Inferior parietal cortex (tissue), 1 donor: ENCODE data around the gene HDAC6.
A peak's percentile ranks its signal among the peaks of the same experiment; 100 is the strongest.

Source experiments
- DNase-seq: peaks from one replicate; pipeline ENCODE4 v3.0.0-alpha.2; 2016; ENCODE audit errors: extremely low spot score

Gene HDAC6

DNA sequence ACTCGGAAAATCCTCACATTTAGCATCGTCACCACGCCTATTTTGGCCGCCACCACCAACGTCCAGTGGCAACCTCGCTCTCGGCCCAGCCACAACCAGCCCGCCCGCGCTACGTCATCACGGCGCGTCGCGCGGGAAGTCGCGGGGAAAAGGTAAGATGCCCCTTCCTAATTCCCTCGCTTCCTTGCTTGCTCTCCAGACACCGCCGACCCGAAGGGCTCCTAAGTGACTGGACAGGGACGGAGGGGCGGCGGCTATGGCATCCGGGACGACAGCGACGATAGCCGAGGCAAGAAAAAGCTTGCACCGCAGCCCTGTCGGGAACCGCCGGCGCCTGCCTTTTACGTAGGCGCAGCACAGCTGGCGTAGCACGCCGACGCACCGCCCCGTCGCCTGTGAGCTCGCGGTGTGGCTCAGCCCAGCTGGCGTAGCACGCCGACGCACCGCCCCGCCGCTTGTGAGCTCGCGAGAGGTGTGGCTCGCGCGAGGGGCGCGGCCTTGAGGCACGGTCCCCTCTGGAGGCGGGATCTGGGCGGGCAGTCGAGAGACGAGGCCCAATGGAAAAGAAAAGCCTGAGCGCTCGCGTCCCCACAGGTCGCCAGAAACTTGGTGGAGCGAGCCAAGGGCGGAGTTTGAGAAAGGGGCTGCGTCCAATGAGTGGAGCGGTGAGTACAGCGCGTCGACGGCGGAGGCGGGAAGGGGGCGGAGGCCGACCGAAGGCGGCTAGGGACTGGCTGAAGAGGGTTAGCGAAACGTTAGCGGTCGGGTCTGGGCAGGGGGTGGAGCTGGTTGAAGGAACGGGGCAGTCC, at the start of gene HDAC6:
Gene HDAC6, plus strand, starts transcription at position 788 of the 809 bp plus-strand sequence. CDS start 626 bp downstream, outside the sequence.
- peak; percentile 94 for DNase-seq

DNA sequence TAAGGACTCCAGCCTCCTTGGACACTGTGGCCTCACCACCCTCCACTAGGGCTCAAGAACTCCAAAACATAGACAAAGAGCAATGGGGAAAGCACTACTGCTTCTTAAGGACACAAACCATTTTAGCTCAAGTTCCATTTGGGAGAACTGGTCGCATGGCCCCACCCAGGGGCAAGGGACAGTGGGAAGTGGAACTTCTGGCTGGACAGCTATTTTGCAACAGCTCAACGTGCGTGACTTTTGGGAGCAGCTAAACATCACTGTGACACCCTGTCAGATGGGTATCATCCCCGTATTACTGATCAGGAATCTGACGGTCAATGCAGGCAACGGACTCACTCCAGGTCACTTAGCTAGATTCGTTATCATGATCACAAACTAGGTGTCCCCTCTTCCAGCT, 49.4 kb upstream of the HDAC6 start:
- DNase-seq, result no peak

DNA sequence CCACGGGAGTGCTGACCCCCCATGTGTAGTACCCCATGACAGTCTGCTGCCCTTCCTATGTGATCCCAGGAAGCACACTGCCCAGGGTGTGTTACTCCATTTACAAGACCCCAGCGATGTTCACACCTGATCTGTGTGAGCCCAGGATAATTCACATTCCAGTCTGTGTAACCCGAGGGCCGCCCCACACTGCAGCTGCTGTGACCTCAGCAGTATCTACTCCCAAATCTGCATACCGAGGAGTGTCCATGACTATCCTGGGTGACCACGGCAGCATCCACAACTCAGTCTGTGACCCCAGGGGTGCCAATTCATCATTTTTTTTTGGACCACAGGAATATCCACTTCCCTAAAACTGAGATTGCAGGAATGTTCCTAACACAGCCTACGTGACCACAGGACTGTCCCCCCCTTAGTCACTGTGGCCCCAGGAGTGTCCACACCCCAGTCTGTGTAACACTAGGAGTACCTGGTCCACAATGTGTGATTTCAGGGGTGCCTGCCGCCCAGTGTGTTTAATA, 48.1 kb upstream of the HDAC6 start:
- DNase-seq, result no peak

DNA sequence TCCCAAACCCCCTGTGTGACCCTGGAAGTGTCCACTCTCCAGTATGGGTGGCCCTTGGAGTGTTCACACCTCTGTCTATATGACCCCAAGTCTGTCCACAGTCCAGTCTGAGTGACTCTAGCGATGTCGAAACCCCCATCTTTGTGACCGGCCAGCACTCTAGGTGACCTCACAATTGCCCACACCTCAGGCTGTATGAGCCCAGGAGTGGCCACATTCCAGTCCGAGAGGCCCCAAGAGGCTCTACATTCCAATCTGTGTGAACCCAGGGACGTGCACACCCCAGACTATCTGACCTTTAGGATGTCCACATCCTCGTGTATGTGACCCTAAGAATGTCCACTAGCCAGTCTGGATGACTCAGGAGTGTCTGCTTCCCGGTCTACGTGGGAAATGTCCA, 47.6 kb upstream of the HDAC6 start:
- DNase-seq, result no peak

GRCh38 chrX:48761674-48762471, 40.0 kb upstream of the HDAC6 start, which contains the start of gene GLOD5:
TSS of gene GLOD5 (plus strand) at chrX:48761747. CDS start at chrX:48761791, 44 bp downstream.
- DNase-seq, result no peak

DNA sequence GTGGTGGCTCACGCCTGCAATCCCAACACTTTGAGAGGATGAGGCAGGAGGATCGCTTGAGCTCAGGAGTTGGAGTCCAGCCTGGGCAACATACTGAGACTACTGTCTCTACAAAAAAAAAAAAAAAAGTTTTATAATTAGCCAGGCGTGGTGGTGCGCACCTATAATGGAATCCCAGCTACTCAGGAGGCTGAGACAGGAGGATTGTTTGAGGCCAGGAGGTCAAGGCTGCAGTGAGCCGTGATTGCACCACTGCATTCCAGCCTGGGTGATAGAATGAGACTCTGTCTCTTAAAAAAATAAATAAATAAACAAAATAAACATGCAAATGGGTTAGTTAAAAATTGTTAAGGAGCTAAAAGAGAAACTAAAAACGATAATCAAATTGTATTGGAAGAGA, 32.6 kb upstream of the HDAC6 start:
- DNase-seq, result no peak

DNA sequence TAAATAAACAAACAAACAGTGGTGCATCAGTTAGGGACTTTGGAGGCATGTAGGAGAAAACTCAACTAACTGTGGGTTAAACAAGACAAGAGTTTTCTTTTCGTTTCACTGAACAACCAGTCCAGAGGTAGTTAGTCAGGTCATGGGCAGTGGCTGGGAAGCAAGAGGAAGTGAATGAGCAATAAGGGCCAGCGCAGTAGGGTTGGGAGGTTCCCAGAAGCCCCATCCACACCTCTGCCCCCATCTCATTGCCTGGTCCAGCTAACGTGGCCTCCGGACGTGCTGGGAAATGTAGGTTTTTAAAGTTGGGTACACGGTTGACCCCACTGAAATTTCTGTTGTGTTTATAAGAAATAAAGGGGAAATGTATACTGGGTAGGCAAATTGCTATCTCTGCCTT, 31.6 kb upstream of the HDAC6 start:
- no peak for DNase-seq

- no peak for DNase-seq
Measured at GRCh38 chrX:48772602-48773001, 29.3 kb upstream of the HDAC6 start.

- no peak for DNase-seq
Measured at GRCh38 chrX:48776818-48777439, 24.9 kb upstream of the HDAC6 start.

GRCh38 chrX:48779399-48779798, 22.5 kb upstream of the HDAC6 start:
- DNase-seq, result no peak

- DNase-seq, result no peak
Measured at GRCh38 chrX:48781705-48782104, 20.2 kb upstream of the HDAC6 start.

DNA sequence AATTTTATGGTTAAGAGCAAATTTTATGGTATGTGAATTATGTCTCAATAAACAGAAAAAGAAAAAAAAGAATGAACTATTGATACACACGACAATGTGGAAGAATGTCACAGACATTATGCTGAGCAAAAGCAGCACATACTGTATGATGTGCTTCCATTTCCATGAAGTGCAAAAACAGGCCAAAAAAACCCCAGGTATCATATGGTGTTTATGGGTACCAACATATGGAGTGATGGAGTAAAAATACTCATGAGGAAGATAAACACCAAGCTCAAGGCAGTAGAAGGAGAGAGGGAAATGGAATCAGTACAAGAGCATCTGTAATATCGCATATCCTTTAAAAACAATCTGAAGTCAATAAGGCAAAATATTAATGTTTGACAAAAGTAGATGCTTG, 19.7 kb upstream of the HDAC6 start:
- DNase-seq, result no peak

- DNase-seq, result no peak
Measured at GRCh38 chrX:48782795-48783194, 19.1 kb upstream of the HDAC6 start.

GRCh38 chrX:48784726-48785125, 17.1 kb upstream of the HDAC6 start:
- no peak for DNase-seq

- DNase-seq, result no peak
Measured at GRCh38 chrX:48785186-48785539, 16.7 kb upstream of the HDAC6 start.

GRCh38 chrX:48785540-48786214, 16.2 kb upstream of the HDAC6 start:
- no peak for DNase-seq

GRCh38 chrX:48786341-48786800, 15.5 kb upstream of the HDAC6 start, which contains the start of gene GATA1:
TSS of gene GATA1 (plus strand) at chrX:48786590. CDS start at chrX:48791110, 4,520 bp downstream.
- DNase-seq, result no peak

- no peak for DNase-seq
Measured at GRCh38 chrX:48786825-48787504, 14.9 kb upstream of the HDAC6 start.

GRCh38 chrX:48787505-48788443, 14.1 kb upstream of the HDAC6 start:
- DNase-seq, result no peak
